Thyroid gland (tissue), 4 donors: ENCODE data around the gene VMP1. TPM values are rescaled to one million over a fixed set of nuclear protein-coding genes. Genes with fewer than 3 reads are reported as not detected.
"Not testable (repeated sequence)": the region's sequence is repeated elsewhere in the genome, so short reads cannot be mapped to it uniquely, and the experiment has no call there.

Experiments
- DNase-seq, 2 donors: peaks; one replicate each; pipeline ENCODE4 v3.0.0-alpha.2; 2019
- H3K27ac ChIP-seq, 3 donors: fragments of 200-600 bp; sonication (generic); 1 replicate in 2 of 3; 2 replicates in 1 of 3; pipeline ENCODE4 v1.5.1; 2016 to 2019; ENCODE audit warnings: mild to moderate bottlenecking in 1 of 3, moderate library complexity in 1 of 3
- H3K27me3 ChIP-seq: fragments of 200-600 bp; sonication (generic); one replicate; pipeline ENCODE4 v1.5.1; 2019
- H3K36me3 ChIP-seq, 2 donors: fragments of 200-600 bp; sonication (generic); one replicate each; pipeline ENCODE4 v1.5.1; 2016 to 2019
- H3K4me1 ChIP-seq, 2 donors: fragments of 200-600 bp; sonication (generic); one replicate each; pipeline ENCODE4 v1.5.1; 2017 to 2019
- H3K4me3 ChIP-seq, 3 donors: fragments of 200-600 bp; sonication (generic); replicated peaks in 1 of 3; 1 replicate in 2 of 3; 2 replicates in 1 of 3; pipeline ENCODE4 v1.5.1; 2016; ENCODE audit warnings: mild to moderate bottlenecking in 1 of 3
- H3K9me3 ChIP-seq: fragments of 200-600 bp; sonication (generic); one replicate; pipeline ENCODE4 v1.5.1; 2017
- POLR2A ChIP-seq, 2 donors: fragments of 450-650 bp; IDR thresholded peaks; one replicate each; pipeline ENCODE4 v1.6.1; 2017; ENCODE audit warnings: antibody characterized with exemption in 2 of 2, mild to moderate bottlenecking in 2 of 2, moderate library complexity in 1 of 2
- WGBS, 2 donors: methylation state at CpG; one replicate each; pipeline ENCODE4 v1.1.5; 2017; 5-methylcytosine and 5-hydroxymethylcytosine counted together
- intact Hi-C: fragments of 100-400 bp; cut with DNase I; formaldehyde crosslinking; loops from one replicate; pipeline ENCODE4 v1.15.1; 2023
- total RNA-seq, 4 donors: library from RNA; depleted of rRNA; stranded (reverse); fragments of >200 nt; gene quantifications; one replicate each; pipeline ENCODE4 v1.2.3, GENCODE V29; 2016
- TF ChIP-seq, protein P1 (sequence below), 6 experiments: fragments of 200-600 bp in 3 of 6; fragments of 450-650 bp in 3 of 6; sonication (generic) in 3 of 6; IDR thresholded peaks; one replicate each; pipeline ENCODE4 v1.5.1; 2016 to 2019; ENCODE audit warnings: antibody characterized with exemption in 6 of 6, mild to moderate bottlenecking in 2 of 6, inconsistent platforms in 1 of 6, moderate library complexity in 1 of 6

Gene VMP1
- total RNA-seq, 4 donors from 2014 or later, result 98.5 to 168 (median 125) TPM

GRCh38 chr17:59825533-59826322, 118.3 kb downstream of the VMP1 start:
- Histone ChIP-seq H3K4me1 (peaks cover 10 to 28% of the 10 kb centered on the region in 2 donors), H3K27ac (peak overlapping the region; percentile 15 to 32 (median 25)), H3K4me3 (no peak overlapping the region), H3K36me3 (no peaks in the 10 kb centered on the region), H3K9me3 (no peaks in the 10 kb centered on the region), H3K27me3 (no peaks in the 10 kb centered on the region)
- TF ChIP-seq POLR2A (IDR thresholded peaks at IDR 0.05), result no peak
- TF ChIP-seq, protein P1, sequence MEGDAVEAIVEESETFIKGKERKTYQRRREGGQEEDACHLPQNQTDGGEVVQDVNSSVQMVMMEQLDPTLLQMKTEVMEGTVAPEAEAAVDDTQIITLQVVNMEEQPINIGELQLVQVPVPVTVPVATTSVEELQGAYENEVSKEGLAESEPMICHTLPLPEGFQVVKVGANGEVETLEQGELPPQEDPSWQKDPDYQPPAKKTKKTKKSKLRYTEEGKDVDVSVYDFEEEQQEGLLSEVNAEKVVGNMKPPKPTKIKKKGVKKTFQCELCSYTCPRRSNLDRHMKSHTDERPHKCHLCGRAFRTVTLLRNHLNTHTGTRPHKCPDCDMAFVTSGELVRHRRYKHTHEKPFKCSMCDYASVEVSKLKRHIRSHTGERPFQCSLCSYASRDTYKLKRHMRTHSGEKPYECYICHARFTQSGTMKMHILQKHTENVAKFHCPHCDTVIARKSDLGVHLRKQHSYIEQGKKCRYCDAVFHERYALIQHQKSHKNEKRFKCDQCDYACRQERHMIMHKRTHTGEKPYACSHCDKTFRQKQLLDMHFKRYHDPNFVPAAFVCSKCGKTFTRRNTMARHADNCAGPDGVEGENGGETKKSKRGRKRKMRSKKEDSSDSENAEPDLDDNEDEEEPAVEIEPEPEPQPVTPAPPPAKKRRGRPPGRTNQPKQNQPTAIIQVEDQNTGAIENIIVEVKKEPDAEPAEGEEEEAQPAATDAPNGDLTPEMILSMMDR (IDR thresholded peaks at IDR 0.05), result no peak
- no peak for DNase-seq
- WGBS, 2 donors, result 77 to 78% methylated on average over 5 of the region's 5 CpGs
- intact Hi-C loops, result no loop called here

GRCh38 chr17:59826706-59827453, 119.4 kb downstream of the VMP1 start:
- Histone ChIP-seq H3K36me3 (no peaks in the 10 kb centered on the region), H3K4me3 (no peak overlapping the region), H3K27ac (peak overlapping the region in 2 of 3 donors; percentile 25 to 32), H3K27me3 (no peaks in the 10 kb centered on the region), H3K4me1 (peaks cover 10 to 28% of the 10 kb centered on the region in 2 donors), H3K9me3 (no peaks in the 10 kb centered on the region)
- no peak for DNase-seq
- intact Hi-C loops, result no loop called here
- TF ChIP-seq, protein P1 (IDR thresholded peaks at IDR 0.05), result no peak
- TF ChIP-seq POLR2A (IDR thresholded peaks at IDR 0.05), result no peak
- WGBS, 2 donors, result 90 to 94% methylated on average over 4 of the region's 4 CpGs

- TF ChIP-seq, protein P1 (IDR thresholded peaks at IDR 0.05), result no peak
- TF ChIP-seq POLR2A (IDR thresholded peaks at IDR 0.05), result no peak
- Histone ChIP-seq H3K4me3 (no peak overlapping the region), H3K27me3 (no peaks in the 10 kb centered on the region), H3K36me3 (no peaks in the 10 kb centered on the region), H3K4me1 (peaks cover 10 to 28% of the 10 kb centered on the region in 2 donors), H3K9me3 (no peaks in the 10 kb centered on the region), H3K27ac (peak overlapping the region in 2 of 3 donors; percentile 42 to 59)
- WGBS, 2 donors, result 59 to 71% methylated on average over 5 of the region's 5 CpGs
- intact Hi-C loops, result no loop called here
- no peak for DNase-seq
Measured at GRCh38 chr17:59827721-59828477, 120.4 kb downstream of the VMP1 start.

DNA sequence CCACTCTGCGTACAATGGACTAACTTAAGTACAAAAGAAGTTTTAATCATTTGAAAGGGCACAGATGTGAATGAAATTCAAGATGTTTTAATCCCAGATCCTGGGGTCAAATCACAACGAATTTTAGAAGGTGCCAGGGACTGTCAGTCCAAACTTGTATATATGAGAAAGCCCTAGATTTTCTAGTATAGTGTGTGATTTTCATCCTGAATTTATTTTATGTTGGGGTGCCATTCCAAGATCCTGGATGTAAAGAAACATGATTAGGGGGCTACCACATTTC, 121.0 kb downstream of the VMP1 start:
- Histone ChIP-seq H3K36me3 (no peaks in the 10 kb centered on the region), H3K27me3 (no peaks in the 10 kb centered on the region), H3K27ac (peak overlapping the region in 2 of 3 donors; percentile 42 to 59), H3K4me1 (peaks cover 10 to 28% of the 10 kb centered on the region in 2 donors), H3K4me3 (no peak overlapping the region), H3K9me3 (no peaks in the 10 kb centered on the region)
- no peak for DNase-seq
- intact Hi-C loops, result no loop called here
- TF ChIP-seq, protein P1 (IDR thresholded peaks at IDR 0.05), result no peak
- no peak for TF ChIP-seq POLR2A (IDR thresholded peaks at IDR 0.05)
- WGBS, 2 donors, result 78 to 89% methylated on average over 2 of the region's 2 CpGs

GRCh38 chr17:59828819-59829216, 121.4 kb downstream of the VMP1 start:
- 63 to 64% methylated on average over 7 of the region's 7 CpGs for WGBS, 2 donors
- intact Hi-C loops, H3K36me3 ChIP-seq, DNase-seq, H3K4me3 ChIP-seq, H3K9me3 ChIP-seq, H3K27me3 ChIP-seq: not testable (repeated sequence)
- Histone ChIP-seq H3K4me1 (peaks cover 10 to 28% of the 10 kb centered on the region in 2 donors), H3K27ac (peak overlapping the region; percentile 31 to 59 (median 42))
